COLO668 (cell line): Measurements from ENCODE around the gene HIGD1C.
"Not testable (repeated sequence)": the region's sequence is repeated elsewhere in the genome, so short reads cannot be mapped to it uniquely, and the experiment has no call there.

Experiments used
- DNase-seq: peaks from one replicate; lab custom pipeline; 2025; ENCODE audit not compliant: unreplicated experiment; lab: John Stamatoyannopoulos, UW

The HIGD1C gene

GRCh38 chr12:51013441-51013840 is 61.1 kb downstream of the HIGD1C start:
- DNase-seq: no peak

DNA sequence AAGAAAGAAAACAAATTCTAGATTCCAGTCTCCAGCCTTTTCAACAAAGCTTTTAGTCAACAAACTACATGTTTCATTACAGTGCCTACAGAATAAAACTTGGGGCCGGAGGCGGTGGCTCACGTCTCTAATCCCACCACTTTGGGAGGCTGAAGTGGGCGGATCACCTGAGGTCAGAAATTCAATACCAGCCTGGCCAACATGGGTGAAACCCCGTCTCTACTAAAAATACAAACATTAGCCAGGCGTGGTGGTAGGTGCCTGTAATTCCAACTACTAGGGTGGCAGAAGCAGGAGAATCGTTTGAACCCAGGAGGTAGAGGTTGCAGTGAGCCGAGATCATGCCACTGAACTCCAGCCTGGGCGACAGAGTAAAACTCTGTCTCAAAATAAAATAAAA is 62.1 kb downstream of the HIGD1C start:
- DNase-seq: not testable (repeated sequence)

- no peak for DNase-seq
Measured at GRCh38 chr12:51017452-51017851, 65.1 kb downstream of the HIGD1C start.

DNA sequence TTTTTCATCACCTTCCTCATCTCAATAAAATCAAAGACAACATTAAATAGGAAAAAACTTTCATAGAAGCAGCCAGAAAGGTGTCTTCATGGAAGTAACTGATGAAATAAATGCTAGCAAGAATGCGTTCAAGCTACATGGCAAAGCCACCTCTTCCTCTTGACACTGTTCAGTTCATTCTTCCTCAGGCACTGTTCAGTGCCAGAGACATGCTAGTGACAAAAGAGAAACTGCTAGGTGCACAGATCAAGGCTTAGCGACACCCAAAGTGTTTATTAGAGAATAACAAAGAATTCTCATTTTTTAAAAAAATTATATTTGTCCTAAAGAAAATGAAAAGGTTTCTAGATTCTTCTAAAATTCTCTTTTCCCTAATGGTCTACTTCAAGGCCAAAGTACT is 66.6 kb downstream of the HIGD1C start:
- no peak for DNase-seq

DNA sequence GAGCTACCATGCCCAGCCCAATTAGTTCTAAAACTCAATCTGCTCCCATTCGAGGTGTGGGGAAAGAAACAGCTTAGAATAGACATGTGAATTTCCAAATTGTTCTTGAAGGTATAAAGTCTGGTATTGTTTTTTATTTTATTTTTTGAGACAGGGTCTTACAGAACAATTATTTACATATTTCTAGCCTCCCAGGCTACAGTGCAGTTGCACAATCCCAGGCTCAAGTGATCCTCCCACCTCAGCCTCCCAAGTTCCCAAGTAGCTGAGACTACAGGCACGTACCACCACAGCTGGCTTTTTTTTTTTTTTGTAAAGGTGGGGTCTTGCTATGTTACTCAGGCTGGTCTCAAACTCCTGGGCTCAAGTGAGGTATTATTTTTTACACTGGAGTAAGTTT is 67.6 kb downstream of the HIGD1C start:
- DNase-seq: no peak
